T-cell (primary cell): Measurements from ENCODE around the gene TRIM26. TPM values are rescaled to one million over a fixed set of nuclear protein-coding genes. Genes with fewer than 3 reads are reported as not detected.

ENCODE experiments used
- ATAC-seq, 4 experiments: fragments of 200-7000 bp in 3 of 4; fragments of 150-1000 bp in 1 of 4; cut with Tn5 transposase; replicated peaks in 1 of 4; 1 replicate in 3 of 4; 2 replicates in 1 of 4; pipeline ENCODE4 v1.10.0; 2021; ENCODE audit warnings: moderate library complexity in 3 of 4, mild to moderate bottlenecking in 2 of 4, moderate number of reproducible peaks in 1 of 4
- CTCF ChIA-PET, 2 donors: fragments of 300-600 bp; sonication (Branson Sonifier 250); formaldehyde crosslinking; loops; one replicate each; lab custom pipeline; 2022; ENCODE audit warnings: antibody characterized with exemption in 2 of 2; lab: Charles Lee
- POLR2A ChIA-PET, 2 donors: fragments of 300-600 bp; sonication (Branson Sonifier 250); formaldehyde crosslinking; loops; one replicate each; lab custom pipeline; 2022; ENCODE audit warnings: antibody characterized with exemption in 2 of 2; lab: Charles Lee
- DNase-seq, 35 experiments: peaks; one replicate each; pipeline versions ENCODE4 v3.0.0 to v3.0.0-alpha.2; 2013 to 2023
- H3K27ac ChIP-seq: one replicate; pipeline ENCODE4 v1.5.1; 2013; ENCODE audit warnings: low read length
- H3K27me3 ChIP-seq, 2 experiments: replicated peaks in 1 of 2; 1 replicate in 1 of 2; 2 replicates in 1 of 2; pipeline versions ENCODE4 v1.6.1 to v1.7.0; 2013; ENCODE audit warnings: low read length in 1 of 2, mixed read lengths in 1 of 2; ENCODE audit not compliant: control insufficient read depth in 2 of 2, insufficient read depth in 2 of 2; ENCODE audit errors: extremely low read depth in 1 of 2
- H3K36me3 ChIP-seq, 2 donors: 1 replicate in 1 of 2; 2 replicates in 1 of 2; pipeline versions ENCODE4 v1.6.1 to v1.7.0; 2013; ENCODE audit warnings: low read length in 1 of 2; ENCODE audit not compliant: control insufficient read depth in 2 of 2, insufficient read depth in 1 of 2; ENCODE audit errors: extremely low read depth in 1 of 2
- H3K4me1 ChIP-seq, 2 experiments: 1 replicate in 1 of 2; 2 replicates in 1 of 2; pipeline versions ENCODE4 v1.6.1 to v1.7.0; 2013; ENCODE audit warnings: low read length in 2 of 2, mixed read lengths in 1 of 2; ENCODE audit not compliant: insufficient read depth in 2 of 2, control insufficient read depth in 1 of 2; ENCODE audit errors: extremely low read depth in 1 of 2
- H3K4me3 ChIP-seq, 2 donors: 1 replicate in 1 of 2; 2 replicates in 1 of 2; pipeline versions ENCODE4 v1.5.1 to v1.7.0; 2013; ENCODE audit warnings: mild to moderate bottlenecking in 2 of 2, low read length in 1 of 2, moderate library complexity in 1 of 2; ENCODE audit not compliant: control insufficient read depth in 1 of 2; ENCODE audit errors: extremely low read depth in 1 of 2
- H3K9me3 ChIP-seq: 2 replicates; pipeline ENCODE4 v1.7.0; 2013
- H3K27ac Mint-ChIP-seq, 2 donors: one replicate each; pipeline ENCODE4 v1.8.0; 2020 to 2021; ENCODE audit warnings: mild to moderate bottlenecking in 2 of 2, mixed read lengths in 2 of 2
- H3K27me3 Mint-ChIP-seq, 2 donors: one replicate each; pipeline ENCODE4 v1.8.0; 2021 to 2022; ENCODE audit warnings: mixed read lengths in 2 of 2
- H3K36me3 Mint-ChIP-seq: one replicate; pipeline ENCODE4 v1.8.0; 2021; ENCODE audit warnings: mixed read lengths
- H3K4me1 Mint-ChIP-seq, 3 donors: one replicate each; pipeline ENCODE4 v1.8.0; 2020 to 2022; ENCODE audit warnings: mixed read lengths in 3 of 3, mild to moderate bottlenecking in 1 of 3
- H3K4me3 Mint-ChIP-seq, 3 donors: one replicate each; pipeline ENCODE4 v1.8.0; 2020 to 2022; ENCODE audit warnings: mild to moderate bottlenecking in 3 of 3, mixed read lengths in 3 of 3, moderate library complexity in 3 of 3
- H3K9me3 Mint-ChIP-seq, 3 donors: one replicate each; pipeline ENCODE4 v1.8.0; 2020 to 2022; ENCODE audit warnings: mixed read lengths in 3 of 3
- WGBS: methylation state at CpG from one replicate; pipeline ENCODE4 v1.1.5; 2013; ENCODE audit warnings: missing lambda C conversion rate; ENCODE audit not compliant: insufficient coverage; 5-methylcytosine and 5-hydroxymethylcytosine counted together
- total RNA-seq, 35 experiments: library from RNA in 6 of 35; stranded (reverse) in 6 of 35; fragments of 120-200 nt in 1 of 35; gene quantifications; one replicate each; pipeline versions ENCODE4 v1.2.1 to v1.2.4 and lab custom pipeline; 2013 to 2026

Gene TRIM26
- total RNA-seq, 5 donors from 2014 or later (not counting 1 experiment from before 2014, with no cell fraction given): 46.4 to 57.4 (median 54.1) TPM

DNA sequence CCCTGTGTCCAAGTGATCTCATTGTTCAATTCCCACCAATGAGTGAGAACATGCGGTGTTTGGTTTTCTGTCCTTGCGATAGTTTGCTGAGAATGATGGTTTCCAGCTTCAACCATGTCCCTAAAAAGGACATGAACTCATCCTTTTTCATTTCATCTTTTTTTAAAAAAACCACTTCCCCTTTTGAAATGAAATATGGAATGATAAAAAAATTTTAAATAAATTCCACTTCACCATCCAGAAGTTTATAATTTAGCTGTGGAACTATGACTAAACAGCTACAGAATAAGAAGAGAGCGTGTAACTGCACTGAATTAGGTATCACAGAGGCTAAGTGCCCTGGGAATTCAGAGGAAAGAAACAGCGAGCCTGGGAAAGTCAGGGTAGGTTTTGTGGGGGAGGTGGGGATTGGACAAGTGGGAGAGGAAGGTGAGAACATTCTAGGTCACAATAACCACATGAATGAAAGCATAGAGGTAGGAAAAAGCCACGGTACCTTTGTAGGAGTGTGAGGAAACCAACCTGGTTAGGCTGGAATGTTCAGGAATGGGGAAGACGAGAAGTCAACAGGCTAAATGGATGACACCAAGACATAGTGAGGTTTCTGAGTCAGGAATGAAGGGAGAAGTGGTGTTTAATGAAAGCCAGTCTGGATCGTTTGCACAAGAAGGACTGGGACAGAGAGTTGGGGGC is 63.2 kb downstream of the TRIM26 start:
- CTCF ChIA-PET: no interaction called here
- peaks cover 0 to 29% of the 10 kb centered on the region in 2 experiments for H3K27me3 ChIP-seq
- no peaks in the 10 kb centered on the region for H3K36me3 ChIP-seq
- H3K27ac ChIP-seq: no peak overlapping the region
- no peak for DNase-seq
- 56% methylated on average over 5 of the region's 7 CpGs for WGBS
- Mint-ChIP-seq H3K4me3 (no peak overlapping the region), H3K27me3 (peaks cover 29 to 36% of the 10 kb centered on the region in 2 donors), H3K9me3 (no peaks in the 10 kb centered on the region), H3K4me1 (peaks cover 0 to 4% (median 4%) of the 10 kb centered on the region in 3 donors), H3K27ac (no peak overlapping the region), H3K36me3 (no peaks in the 10 kb centered on the region)
- POLR2A ChIA-PET: no interaction called here
- no peak overlapping the region for H3K4me3 ChIP-seq
- no peaks in the 10 kb centered on the region for H3K4me1 ChIP-seq
- no peak for ATAC-seq
- no peaks in the 10 kb centered on the region for H3K9me3 ChIP-seq

- no CpG with 5 or more reads among the region's 3 CpGs for WGBS
- H3K27ac ChIP-seq: no peak overlapping the region
- H3K27ac Mint-ChIP-seq: no peak overlapping the region
- H3K9me3 Mint-ChIP-seq: no peaks in the 10 kb centered on the region
- no peaks in the 10 kb centered on the region for H3K4me1 ChIP-seq
- H3K36me3 Mint-ChIP-seq: no peaks in the 10 kb centered on the region
- ChIA-PET POLR2A (no interaction called here), CTCF (no interaction called here)
- peaks cover 0 to 23% of the 10 kb centered on the region in 2 experiments for H3K27me3 ChIP-seq
- ATAC-seq (no peak), DNase-seq (no peak)
- H3K9me3 ChIP-seq: no peaks in the 10 kb centered on the region
- no peaks in the 10 kb centered on the region for H3K36me3 ChIP-seq
- peaks cover 0 to 4% (median 4%) of the 10 kb centered on the region in 3 donors for H3K4me1 Mint-ChIP-seq
- peaks cover 31 to 43% of the 10 kb centered on the region in 2 donors for H3K27me3 Mint-ChIP-seq
- H3K4me3 ChIP-seq: no peak overlapping the region
- H3K4me3 Mint-ChIP-seq: no peak overlapping the region
Observed at GRCh38 chr6:30149234-30149633, 64.0 kb downstream of the TRIM26 start.

GRCh38 chr6:30147096-30147495 is 66.1 kb downstream of the TRIM26 start:
- ATAC-seq: no peak

DNA sequence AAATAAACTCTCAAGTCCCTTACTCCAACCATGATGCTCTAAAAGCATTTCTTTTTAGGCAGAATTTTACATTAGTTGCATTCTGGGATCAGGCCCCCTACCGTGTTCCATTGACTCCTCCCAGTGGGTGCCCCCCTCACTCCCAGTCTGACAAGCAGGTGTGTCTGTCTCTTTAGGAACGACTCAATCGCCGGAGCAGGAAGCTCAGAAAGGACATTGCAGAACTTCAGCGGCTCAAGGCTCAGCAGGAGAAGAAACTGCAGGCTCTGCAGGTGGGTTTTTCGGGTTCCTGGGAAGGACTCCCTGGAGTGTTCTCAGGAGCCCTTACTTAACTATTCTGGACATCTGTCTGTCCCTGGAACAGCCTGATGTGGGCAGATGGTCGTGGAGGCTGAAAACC is 67.4 kb downstream of the TRIM26 start:
- CTCF ChIA-PET: no interaction called here

More at GRCh38 chr6:30147096-30147495, 66.1 kb downstream of the TRIM26 start:
- Mint-ChIP-seq H3K27ac (no peak overlapping the region), H3K27me3 (peaks cover 30 to 43% of the 10 kb centered on the region in 2 donors), H3K4me1 (peaks cover 0 to 4% (median 4%) of the 10 kb centered on the region in 3 donors), H3K9me3 (no peaks in the 10 kb centered on the region), H3K36me3 (no peaks in the 10 kb centered on the region), H3K4me3 (no peak overlapping the region)
- Histone ChIP-seq H3K4me3 (no peak overlapping the region), H3K9me3 (no peaks in the 10 kb centered on the region), H3K36me3 (no peaks in the 10 kb centered on the region), H3K4me1 (no peaks in the 10 kb centered on the region), H3K27ac (no peak overlapping the region), H3K27me3 (peaks cover 0 to 11% of the 10 kb centered on the region in 2 experiments)
- ChIA-PET CTCF (interaction anchor here in 1 of 2 donors (0.7 kb wide), 1 partner anchor 43 kb away, joined by 3 read pairs; no protein-coding TSS in a partner anchor), POLR2A (interaction anchor here in 1 of 2 donors (0.5 kb wide), 1 partner anchor 95 kb away, joined by 5 read pairs; no protein-coding TSS in a partner anchor)
- DNase-seq: no peak
- 43% methylated on average over 2 of the region's 3 CpGs for WGBS

GRCh38 chr6:30144811-30145210 is 68.4 kb downstream of the TRIM26 start:
- no peak overlapping the region for H3K27ac ChIP-seq
- ATAC-seq (no peak), DNase-seq (no peak)
- H3K4me1 ChIP-seq: no peaks in the 10 kb centered on the region
- H3K4me3 Mint-ChIP-seq: no peak overlapping the region
- no peak overlapping the region for H3K4me3 ChIP-seq
- H3K36me3 Mint-ChIP-seq: no peaks in the 10 kb centered on the region
- no peak overlapping the region for H3K27ac Mint-ChIP-seq
- H3K4me1 Mint-ChIP-seq: no peaks in the 10 kb centered on the region
- H3K9me3 ChIP-seq: no peaks in the 10 kb centered on the region
- no peaks in the 10 kb centered on the region for H3K36me3 ChIP-seq
- WGBS: 83% methylated on average over 6 of the region's 6 CpGs
- POLR2A ChIA-PET: no interaction called here
- peaks cover 0 to 16% of the 10 kb centered on the region in 2 experiments for H3K27me3 ChIP-seq
- CTCF ChIA-PET: interaction anchor here in 1 of 2 donors (0.7 kb wide), 1 partner anchor 21 kb away, joined by 3 read pairs; no protein-coding TSS in a partner anchor
- peaks cover 41 to 44% of the 10 kb centered on the region in 2 donors for H3K27me3 Mint-ChIP-seq
- H3K9me3 Mint-ChIP-seq: no peaks in the 10 kb centered on the region

More for the DNA sequence above, 67.4 kb downstream of the TRIM26 start:
- H3K4me3 Mint-ChIP-seq: no peak overlapping the region
- H3K4me1 Mint-ChIP-seq: no peaks in the 10 kb centered on the region
- no peak for DNase-seq
- H3K9me3 Mint-ChIP-seq: no peaks in the 10 kb centered on the region
- Histone ChIP-seq H3K27me3 (peaks cover 0 to 15% of the 10 kb centered on the region in 2 experiments), H3K9me3 (no peaks in the 10 kb centered on the region), H3K4me1 (no peaks in the 10 kb centered on the region), H3K36me3 (no peaks in the 10 kb centered on the region), H3K27ac (no peak overlapping the region), H3K4me3 (no peak overlapping the region)
- no peak for ATAC-seq
- H3K36me3 Mint-ChIP-seq: no peaks in the 10 kb centered on the region
- WGBS: 77% methylated on average over 7 of the region's 7 CpGs
- H3K27me3 Mint-ChIP-seq: peaks cover 40 to 47% of the 10 kb centered on the region in 2 donors
- POLR2A ChIA-PET: no interaction called here
- H3K27ac Mint-ChIP-seq: no peak overlapping the region

DNA sequence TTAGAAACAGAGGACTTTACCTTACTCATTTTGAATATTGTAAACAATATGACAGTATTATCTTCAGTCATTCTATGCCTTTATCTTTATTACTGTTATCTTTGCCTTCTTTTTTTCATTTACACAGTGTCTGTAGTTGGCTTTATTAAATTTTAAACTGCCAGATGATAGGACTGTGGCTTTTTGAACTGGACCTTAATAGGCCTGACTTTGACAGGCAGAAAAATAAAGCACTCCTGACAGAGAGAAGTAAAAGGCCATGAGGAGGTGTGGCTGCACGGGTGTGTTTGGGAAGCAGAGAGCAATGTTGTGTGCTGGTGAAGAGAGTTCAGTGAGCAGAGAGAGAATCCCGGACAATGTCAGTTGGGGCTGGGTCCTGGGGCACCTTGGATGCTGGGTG is 69.4 kb downstream of the TRIM26 start:
- H3K36me3 Mint-ChIP-seq: no peaks in the 10 kb centered on the region
- ATAC-seq: no peak
- POLR2A ChIA-PET: no interaction called here

More for the DNA sequence above, 69.4 kb downstream of the TRIM26 start:
- Histone ChIP-seq H3K27ac (no peak overlapping the region), H3K4me1 (no peaks in the 10 kb centered on the region), H3K36me3 (no peaks in the 10 kb centered on the region), H3K9me3 (no peaks in the 10 kb centered on the region), H3K4me3 (no peak overlapping the region), H3K27me3 (peaks cover 0 to 16% of the 10 kb centered on the region in 2 experiments)
- no peak for DNase-seq
- H3K27me3 Mint-ChIP-seq: peaks cover 44 to 45% of the 10 kb centered on the region in 2 donors
- 81% methylated on average over 2 of the region's 2 CpGs for WGBS
- no peak overlapping the region for H3K4me3 Mint-ChIP-seq
- CTCF ChIA-PET: no interaction called here
- no peak overlapping the region for H3K27ac Mint-ChIP-seq
- H3K4me1 Mint-ChIP-seq: no peaks in the 10 kb centered on the region
- H3K9me3 Mint-ChIP-seq: no peaks in the 10 kb centered on the region
